GM19193 (cell line): ENCODE data around the gene ELK3.

Experiments used
- POLR2A ChIP-seq: IDR thresholded peaks from 4 replicates; pipeline ENCODE4 v1.6.1; 2011; ENCODE audit not compliant: insufficient read depth, insufficient read length; ENCODE audit errors: extremely low read depth

The ELK3 gene

DNA sequence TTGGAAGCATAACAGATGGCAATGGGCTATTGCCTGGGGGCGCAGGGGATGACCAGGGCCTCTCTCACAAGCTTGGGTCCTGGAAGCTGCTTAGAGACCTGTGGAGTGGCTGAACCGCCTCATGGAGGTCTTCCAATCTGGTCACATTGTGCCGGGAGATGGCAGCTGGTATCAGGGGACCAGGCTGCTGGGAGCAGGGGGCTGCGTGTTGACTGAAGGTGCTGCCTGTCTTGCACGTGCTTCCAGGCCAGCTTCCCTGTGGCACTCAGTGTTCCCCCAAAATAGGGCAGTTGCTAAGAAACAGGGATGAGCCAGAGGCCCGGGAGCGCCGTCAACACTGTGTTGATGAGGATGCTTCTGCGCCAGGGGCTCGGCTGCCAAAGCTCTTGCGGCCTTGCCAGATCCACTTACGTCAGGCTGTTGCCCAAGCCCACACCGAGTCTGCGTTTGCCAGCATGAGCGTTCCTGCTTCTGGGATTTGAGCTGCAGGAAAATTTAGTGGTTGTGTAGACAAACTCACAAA lies 39.8 kb downstream of the ELK3 start:
- no peak for TF ChIP-seq POLR2A

DNA sequence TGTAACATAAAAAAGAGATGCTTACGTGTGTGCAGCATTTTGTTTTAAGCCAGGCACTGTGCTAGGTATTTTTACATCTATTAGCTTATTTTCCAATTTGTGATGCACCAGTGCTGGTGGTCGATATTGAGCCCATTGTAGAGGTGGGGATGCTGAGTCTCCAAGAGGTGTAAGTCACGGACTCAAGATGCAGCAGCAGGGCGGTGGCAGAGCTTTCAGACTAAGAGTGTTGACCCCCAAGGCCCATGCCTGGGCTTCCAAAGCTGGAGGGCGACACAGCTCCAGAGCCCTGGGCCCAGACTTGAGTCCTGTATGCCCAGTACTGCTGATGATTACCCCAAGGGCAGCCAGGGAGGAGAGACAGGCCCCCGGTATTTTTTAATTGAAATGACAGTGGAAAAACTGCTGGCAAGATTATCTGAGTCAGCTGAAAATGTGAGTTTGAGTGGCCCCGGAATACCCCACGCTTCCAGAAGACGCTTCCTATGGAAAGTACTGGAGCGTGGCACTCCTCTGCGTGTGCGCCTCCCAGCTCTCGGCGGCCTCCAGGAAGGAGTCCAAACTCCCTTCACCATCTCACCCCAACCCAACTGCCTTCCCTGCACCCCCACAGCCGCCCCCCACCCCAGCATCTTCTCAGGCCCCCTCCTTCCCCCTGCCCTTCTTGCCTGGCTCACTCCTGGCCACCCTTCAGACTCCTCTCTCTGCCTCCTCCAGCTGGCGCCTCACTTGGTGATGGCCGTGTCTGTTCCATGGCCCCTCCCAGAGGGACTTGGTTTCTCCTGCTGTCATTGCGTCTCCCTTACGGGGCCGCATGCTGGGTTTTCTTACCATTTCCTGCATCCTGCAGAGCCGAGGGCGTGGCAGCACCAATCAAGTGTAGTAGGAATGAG lies 40.7 kb downstream of the ELK3 start:
- TF ChIP-seq POLR2A, result no peak

DNA sequence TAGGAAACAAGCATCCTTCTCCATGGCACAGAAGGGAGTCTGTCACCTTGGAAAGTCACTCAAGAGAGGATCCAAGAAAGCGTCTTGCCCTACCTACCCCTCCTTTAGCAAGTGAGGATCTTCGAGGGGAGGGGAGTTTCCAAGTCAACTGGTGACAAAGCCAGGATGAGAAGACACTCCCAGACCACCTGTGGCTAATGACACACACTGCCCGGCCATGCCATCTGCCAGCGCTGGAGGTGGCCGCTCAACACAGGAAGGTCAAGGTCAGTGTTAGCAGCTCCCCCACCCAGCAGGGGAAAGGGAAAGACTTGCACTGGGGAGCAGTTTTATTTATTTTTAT lies 41.3 kb downstream of the ELK3 start:
- no peak for TF ChIP-seq POLR2A

DNA sequence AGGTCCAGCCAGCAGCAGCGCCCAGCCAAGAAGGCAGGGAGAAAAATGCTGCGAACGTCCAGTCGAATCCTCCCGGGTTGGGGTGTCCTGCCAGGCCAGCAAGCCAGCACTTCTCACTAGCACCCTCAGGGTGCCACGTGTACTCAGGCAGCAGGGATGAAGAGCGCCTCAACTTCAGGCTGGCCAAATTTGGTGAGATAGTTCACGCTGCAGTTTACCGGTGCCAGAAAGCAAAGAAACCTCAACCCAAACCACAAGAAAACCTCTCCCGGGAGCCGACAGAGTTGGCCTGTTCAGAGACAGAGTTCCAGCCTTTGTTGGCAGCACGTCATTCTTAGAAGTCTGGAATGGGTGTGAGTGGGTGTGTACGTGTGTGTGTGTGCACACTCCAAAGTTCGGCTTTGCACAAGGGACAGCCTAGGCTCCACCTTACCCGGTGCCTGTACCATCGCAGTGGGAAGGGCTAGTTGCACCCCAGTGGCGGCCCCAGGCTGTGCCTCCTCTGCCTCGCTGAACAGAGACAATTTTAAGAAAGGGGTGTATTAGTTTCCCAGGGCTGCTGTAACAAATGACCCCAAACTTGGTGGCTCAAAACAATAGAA lies 42.1 kb downstream of the ELK3 start:
- TF ChIP-seq POLR2A, result no peak

DNA sequence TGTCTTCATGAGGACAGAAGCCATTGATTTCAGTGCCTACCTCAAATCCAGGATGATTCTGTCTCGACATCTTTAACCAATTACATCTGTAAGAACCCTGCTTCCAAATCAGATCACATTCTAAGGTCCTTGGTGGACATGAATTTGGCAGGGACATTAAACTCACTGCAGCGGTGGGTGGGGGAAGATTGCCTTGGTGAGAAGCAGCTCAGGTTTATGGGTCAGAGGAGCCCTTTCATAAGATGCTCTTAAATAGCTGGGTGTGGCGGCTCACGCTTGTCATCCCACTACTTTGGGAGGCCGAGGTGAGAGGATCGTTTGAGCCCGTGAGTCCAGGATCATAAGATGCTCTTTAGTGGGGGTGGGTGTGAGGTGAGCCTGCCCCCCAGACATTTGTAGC lies 42.9 kb downstream of the ELK3 start:
- TF ChIP-seq POLR2A, result no peak

DNA sequence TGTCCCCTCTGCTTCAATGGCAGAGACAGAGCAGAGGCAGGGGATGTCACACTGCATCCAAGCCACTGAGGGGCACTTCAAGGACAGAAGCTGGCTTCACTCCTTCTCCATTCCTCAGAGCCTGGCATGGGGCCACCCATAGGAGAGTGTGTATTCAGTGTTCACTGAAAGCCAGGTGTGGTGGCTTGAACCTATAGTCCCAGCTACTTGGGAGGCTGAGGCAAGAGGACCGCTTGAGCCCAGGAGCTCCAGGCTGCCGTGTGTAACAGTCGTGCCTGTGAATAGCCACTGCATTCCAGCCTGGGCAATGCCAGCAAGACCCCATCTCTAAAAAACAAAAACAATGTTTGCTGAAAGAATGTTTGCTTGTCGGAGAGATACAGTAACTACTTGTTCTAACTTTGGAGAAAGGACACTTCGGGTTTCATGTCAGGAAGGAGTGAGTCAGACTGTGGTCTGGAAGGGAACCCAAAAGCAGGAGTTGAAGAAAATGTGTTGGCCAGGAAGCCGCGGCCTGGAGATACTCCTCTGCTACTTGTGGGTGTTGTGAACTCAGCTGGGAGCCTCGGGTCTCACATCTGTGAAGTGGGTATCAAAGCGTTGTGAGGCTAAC lies 43.4 kb downstream of the ELK3 start:
- TF ChIP-seq POLR2A, result no peak

DNA sequence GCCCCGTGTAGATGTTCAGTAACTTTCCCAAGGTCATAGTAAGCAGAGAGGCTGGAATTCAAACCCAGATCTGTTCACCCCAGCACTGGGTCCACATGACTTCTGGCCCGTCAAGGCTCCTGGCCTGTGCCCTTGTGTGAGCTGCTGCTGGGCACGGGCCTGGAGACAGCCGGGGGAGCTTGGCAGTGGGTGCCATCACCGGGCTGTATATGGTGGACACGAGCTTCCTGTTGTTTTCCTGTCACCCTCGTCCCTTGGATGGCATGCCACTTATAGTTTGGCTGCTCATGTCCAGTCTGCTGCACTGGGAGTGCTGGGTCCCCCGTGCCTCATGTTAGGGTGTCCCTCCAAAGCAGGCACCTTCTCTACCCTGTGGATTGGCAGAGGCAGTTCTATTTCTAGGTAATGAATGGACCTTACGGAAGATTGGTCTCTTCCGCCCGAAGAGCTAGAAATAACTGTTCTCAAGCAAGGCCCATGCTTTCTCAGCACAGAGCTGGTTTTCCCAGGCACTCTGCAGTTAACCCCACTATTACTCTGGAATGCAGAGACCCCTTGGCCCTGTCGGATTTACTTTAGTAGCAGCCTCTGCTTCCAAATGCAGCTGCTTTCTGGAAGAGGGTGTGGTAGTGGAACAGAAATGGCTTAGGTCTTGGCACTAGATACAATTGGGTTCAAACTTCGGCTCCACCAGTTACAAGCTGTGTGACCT lies 44.3 kb downstream of the ELK3 start:
- TF ChIP-seq POLR2A, result no peak

DNA sequence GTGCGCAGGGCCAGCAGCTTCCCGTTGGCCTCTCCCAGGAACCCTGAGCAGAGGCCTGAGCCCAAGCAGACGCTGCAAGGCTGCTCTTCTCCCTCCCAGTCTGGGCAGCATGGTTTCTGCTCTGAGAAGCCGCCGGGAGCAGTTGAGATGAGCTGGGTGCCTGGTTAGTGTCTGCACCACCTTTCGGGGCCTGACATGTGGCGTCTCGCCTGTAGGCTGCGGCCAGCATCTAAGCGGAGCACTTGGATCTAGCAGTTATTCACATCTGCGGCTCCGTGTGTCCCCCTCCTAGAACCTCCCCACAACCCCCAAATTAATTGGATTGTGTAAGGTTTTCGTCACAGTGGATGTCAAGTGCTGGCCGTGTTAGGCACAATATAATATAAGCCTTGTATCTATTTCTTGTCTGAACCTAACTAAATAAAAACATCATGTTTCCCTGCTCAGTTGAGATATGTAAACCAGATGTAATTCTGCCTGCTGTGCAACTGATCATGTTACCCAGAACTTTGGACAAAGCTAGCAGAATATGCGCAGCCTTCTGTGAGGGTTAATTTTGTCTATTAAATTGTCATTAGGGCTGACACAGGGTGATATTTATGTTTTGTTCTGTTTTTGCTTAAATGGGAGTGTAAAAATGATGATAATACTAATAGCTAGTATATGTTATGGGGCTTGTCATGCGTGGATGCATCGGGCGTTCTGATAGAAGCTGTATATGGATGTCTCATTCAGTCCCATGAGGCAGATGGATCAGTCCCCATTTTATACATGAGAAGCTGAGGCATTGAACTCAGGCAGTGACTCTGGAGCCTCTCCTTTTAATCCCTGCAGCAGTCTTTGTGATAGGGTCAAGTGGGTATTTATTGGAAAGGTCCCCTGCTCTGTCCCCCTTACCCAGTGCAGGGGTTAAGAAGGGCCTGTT lies 45.8 kb downstream of the ELK3 start:
- no peak for TF ChIP-seq POLR2A

DNA sequence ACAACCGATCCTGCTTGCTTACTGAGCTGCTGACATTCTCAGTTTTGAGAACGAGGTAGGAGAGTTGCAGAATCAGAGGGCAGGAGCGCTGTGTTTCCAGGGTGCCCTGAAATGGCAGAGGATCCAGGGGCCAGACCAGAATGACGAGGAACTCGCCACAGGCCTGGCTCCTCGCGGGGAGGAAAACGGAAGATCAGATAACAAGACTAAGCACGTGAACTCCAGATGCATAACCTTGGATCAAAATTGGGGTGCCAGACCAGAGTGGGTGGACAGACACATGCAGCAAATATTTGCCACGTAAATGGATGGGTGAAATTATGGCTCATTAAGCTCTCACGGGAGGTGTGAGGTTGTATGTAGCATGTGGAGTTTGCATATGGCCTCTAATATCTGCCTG lies 46.5 kb downstream of the ELK3 start:
- TF ChIP-seq POLR2A, result no peak

DNA sequence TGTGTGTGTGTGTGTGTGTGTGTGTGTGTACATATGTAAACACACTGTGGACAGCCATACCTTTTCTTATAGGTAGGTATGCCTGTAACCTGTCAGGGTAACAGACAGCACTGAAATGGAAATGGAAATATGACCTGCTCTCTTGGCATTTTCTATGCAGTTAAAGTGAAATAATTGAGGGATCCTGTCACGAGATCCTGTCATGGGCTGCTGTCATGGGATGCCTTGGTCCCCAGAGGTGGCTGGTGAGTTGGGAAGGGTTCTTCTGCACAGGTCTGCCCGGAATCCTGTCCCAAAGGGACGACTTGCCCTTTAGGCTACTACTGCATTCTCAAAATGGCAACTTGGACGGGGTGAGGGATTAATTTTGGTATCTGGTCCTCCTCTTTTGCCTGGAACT lies 47.3 kb downstream of the ELK3 start:
- TF ChIP-seq POLR2A, result no peak

DNA sequence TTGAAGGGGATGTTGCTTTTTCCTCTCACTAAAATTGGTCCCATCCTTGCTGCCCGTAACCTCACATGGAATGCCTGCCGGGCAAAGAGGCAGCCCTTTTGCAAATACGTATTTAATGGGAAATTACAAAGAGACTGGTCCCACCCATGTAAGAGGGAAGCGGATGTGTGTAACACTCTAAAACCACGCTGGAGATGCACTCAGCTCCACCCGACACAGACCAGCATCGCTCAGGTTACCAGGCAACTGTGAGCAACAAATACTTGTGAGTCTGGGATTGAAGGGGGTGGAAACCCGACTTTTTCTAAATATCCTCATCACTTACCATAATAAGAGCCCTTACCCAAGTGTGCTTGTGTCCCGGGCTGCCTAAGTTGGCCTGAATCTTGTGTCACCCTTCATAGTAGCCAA lies 47.7 kb downstream of the ELK3 start:
- TF ChIP-seq POLR2A, result no peak

DNA sequence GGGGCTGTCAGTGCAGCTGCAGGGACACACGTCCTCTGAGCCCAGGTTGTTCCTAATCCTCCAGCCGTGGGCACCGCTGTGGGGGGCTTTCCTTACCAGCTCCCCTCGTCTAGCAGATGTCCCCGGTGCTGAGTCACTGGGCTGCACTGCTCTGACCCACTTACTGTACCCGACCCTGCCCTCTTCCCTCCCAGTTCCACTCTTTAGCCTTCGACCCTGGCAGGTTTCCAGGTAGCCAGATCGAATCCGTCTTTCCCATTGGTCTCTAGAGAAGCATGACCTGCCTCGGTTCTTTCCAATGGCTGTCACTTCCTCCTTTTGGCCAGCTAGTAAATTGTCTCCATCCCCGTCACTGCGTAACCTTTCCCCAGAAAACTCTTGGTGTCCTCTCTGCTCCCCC lies 48.4 kb downstream of the ELK3 start:
- no peak for TF ChIP-seq POLR2A

DNA sequence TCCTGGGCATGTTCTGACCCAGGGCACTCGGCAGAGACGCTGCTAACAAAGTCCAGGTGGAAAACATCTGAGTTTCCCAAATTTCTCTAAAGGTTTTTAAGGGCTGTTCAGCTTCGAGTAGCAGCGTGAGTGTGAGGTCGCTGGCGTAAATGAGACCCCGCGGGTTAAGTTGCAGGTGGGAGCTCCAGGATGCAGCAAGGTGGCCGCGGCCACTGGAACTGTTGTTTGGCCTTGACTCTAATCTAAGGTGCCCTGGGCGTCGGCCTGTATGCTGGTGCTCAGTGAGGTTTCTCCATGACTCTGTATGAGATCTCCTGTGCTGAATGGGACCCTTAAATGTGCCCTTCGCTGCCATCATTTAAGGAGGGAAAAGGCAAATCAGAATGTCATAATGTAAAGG lies 50.7 kb downstream of the ELK3 start:
- no peak for TF ChIP-seq POLR2A

DNA sequence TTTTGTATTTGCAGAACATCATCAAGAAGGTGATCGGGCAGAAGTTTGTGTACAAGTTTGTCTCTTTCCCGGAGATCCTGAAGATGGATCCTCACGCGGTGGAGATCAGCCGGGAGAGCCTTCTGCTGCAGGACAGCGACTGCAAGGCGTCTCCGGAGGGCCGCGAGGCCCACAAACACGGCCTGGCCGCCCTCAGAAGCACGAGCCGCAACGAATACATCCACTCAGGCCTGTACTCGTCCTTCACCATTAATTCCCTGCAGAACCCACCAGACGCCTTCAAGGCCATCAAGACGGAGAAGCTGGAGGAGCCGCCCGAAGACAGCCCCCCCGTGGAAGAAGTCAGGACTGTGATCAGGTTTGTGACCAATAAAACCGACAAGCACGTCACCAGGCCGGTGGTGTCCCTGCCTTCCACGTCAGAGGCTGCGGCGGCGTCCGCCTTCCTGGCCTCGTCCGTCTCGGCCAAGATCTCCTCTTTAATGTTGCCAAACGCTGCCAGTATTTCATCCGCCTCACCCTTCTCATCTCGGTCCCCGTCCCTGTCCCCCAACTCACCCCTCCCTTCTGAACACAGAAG lies 52.8 kb downstream of the ELK3 start:
- TF ChIP-seq POLR2A, result no peak
